Gastrocnemius medialis (tissue), 4 donors: ENCODE data around the gene RSPH10B.
"Not testable (repeated sequence)": the region's sequence is repeated elsewhere in the genome, so short reads cannot be mapped to it uniquely, and the experiment has no call there.

Source experiments
- POLR2A ChIP-seq, 2 donors: fragments of 450-650 bp; IDR thresholded peaks; one replicate each; pipeline ENCODE4 v1.6.1; 2017; ENCODE audit warnings: antibody characterized with exemption in 2 of 2, mild to moderate bottlenecking in 2 of 2, moderate library complexity in 2 of 2
- TF ChIP-seq, protein P1 (sequence below), 5 experiments: fragments of 450-650 bp in 3 of 5; fragments of 200-600 bp in 2 of 5; sonication (generic) in 2 of 5; IDR thresholded peaks in 4 of 5; conservative IDR thresholded peaks in 1 of 5; 1 replicate in 4 of 5; 2 replicates in 1 of 5; pipeline ENCODE4 v1.5.1; 2016 to 2019; ENCODE audit warnings: antibody characterized with exemption in 5 of 5, mild to moderate bottlenecking in 3 of 5, moderate library complexity in 3 of 5

DNA sequence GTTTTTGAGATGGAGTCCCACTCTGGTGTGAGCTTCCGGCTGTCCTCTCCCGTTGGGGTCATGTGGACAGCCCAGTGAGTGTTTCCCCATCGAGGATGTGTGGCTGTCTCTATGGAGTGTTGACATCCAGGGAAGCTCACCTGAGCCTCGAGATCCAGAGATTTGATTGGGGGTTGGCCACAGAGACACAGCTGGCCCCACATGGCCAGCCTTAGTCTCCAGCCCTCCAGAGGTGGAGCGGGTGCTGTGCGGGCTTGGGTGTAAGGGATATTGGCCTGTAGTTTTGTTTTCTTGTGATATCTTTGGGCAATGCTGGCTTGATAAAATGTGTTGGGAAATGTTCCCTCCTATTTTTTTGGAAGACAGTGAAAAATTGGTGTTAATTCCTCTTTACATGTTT lies 54.0 kb downstream of the RSPH10B start:
- TF ChIP-seq, protein P1, sequence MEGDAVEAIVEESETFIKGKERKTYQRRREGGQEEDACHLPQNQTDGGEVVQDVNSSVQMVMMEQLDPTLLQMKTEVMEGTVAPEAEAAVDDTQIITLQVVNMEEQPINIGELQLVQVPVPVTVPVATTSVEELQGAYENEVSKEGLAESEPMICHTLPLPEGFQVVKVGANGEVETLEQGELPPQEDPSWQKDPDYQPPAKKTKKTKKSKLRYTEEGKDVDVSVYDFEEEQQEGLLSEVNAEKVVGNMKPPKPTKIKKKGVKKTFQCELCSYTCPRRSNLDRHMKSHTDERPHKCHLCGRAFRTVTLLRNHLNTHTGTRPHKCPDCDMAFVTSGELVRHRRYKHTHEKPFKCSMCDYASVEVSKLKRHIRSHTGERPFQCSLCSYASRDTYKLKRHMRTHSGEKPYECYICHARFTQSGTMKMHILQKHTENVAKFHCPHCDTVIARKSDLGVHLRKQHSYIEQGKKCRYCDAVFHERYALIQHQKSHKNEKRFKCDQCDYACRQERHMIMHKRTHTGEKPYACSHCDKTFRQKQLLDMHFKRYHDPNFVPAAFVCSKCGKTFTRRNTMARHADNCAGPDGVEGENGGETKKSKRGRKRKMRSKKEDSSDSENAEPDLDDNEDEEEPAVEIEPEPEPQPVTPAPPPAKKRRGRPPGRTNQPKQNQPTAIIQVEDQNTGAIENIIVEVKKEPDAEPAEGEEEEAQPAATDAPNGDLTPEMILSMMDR (IDR thresholded peaks at IDR 0.05 in 4 of 5, conservative IDR thresholded peaks at IDR 0.05 in 1 of 5) = not testable (repeated sequence)
- not testable (repeated sequence) for TF ChIP-seq POLR2A (IDR thresholded peaks at IDR 0.05)
